WTC11 (cell line): ENCODE results near the gene ME2. TPM values are rescaled to one million over a fixed set of nuclear protein-coding genes. Genes with fewer than 3 reads are reported as not detected.

Source experiments
- ATAC-seq: fragments of 200-7000 bp; cut with Tn5 transposase; 2 replicates; pipeline ENCODE4 v1.10.0; 2021; ENCODE audit warnings: mild to moderate bottlenecking, moderate library complexity
- CTCF ChIA-PET: fragments of 300-600 bp; sonication (Branson Sonifier 250); formaldehyde crosslinking; loops from one replicate; lab custom pipeline; 2021; ENCODE audit warnings: antibody characterized with exemption; lab: Charles Lee
- POLR2A ChIA-PET: fragments of 350-600 bp; sonication (Branson Sonifier 250); formaldehyde crosslinking; loops from one replicate; lab custom pipeline; 2021; ENCODE audit warnings: antibody characterized with exemption; lab: Charles Lee
- DNase-seq: peaks from one replicate; pipeline ENCODE4 v3.0.0; 2021; ENCODE audit warnings: low spot score
- H3K27ac Mint-ChIP-seq: 2 replicates; pipeline ENCODE4 v1.8.0; 2021; ENCODE audit warnings: mixed read lengths
- H3K27me3 Mint-ChIP-seq: 2 replicates; pipeline ENCODE4 v1.8.0; 2021; ENCODE audit warnings: low read depth, mild to moderate bottlenecking, moderate library complexity, mixed read lengths
- H3K36me3 Mint-ChIP-seq: 2 replicates; pipeline ENCODE4 v1.8.0; 2021; ENCODE audit warnings: mixed read lengths
- H3K4me1 Mint-ChIP-seq: 2 replicates; pipeline ENCODE4 v1.8.0; 2022; ENCODE audit warnings: mixed read lengths
- H3K4me3 Mint-ChIP-seq: 2 replicates; pipeline ENCODE4 v1.8.0; 2021; ENCODE audit warnings: mild to moderate bottlenecking, moderate library complexity, mixed read lengths
- H3K9me3 Mint-ChIP-seq: 2 replicates; pipeline ENCODE4 v1.8.0; 2021; ENCODE audit warnings: mixed read lengths
- CREM ChIP-seq: sonication (generic); formaldehyde crosslinking; IDR thresholded peaks from 2 replicates; pipeline ENCODE4 v1.8.1; 2022; ENCODE audit warnings: mild to moderate bottlenecking, missing genetic modification reagents, moderate library complexity
- GABPB1 ChIP-seq: sonication (generic); formaldehyde crosslinking; IDR thresholded peaks from 2 replicates; pipeline ENCODE4 v1.8.1; 2023; ENCODE audit warnings: mild to moderate bottlenecking, missing genetic modification reagents
- JAZF1 ChIP-seq: fragments of 250-450 bp; sonication (Bioruptor Pico); IDR thresholded peaks from 2 replicates; pipeline ENCODE4 v1.9.0; 2021; ENCODE audit warnings: moderate library complexity, mild to moderate bottlenecking, inconsistent platforms
- NFATC4 ChIP-seq: fragments of 250-450 bp; sonication (Bioruptor Pico); IDR thresholded peaks from 2 replicates; pipeline ENCODE4 v1.9.0; 2021; ENCODE audit warnings: mild to moderate bottlenecking
- NFYB ChIP-seq: sonication (generic); formaldehyde crosslinking; conservative IDR thresholded peaks from 2 replicates; pipeline ENCODE4 v1.8.0; 2022; ENCODE audit warnings: low read depth, missing genetic modification reagents
- NR3C1 ChIP-seq: sonication (generic); formaldehyde crosslinking; conservative IDR thresholded peaks from 2 replicates; pipeline ENCODE4 v1.8.1; 2023; ENCODE audit warnings: low read depth, mild to moderate bottlenecking, missing genetic modification reagents
- SMAD3 ChIP-seq: sonication (generic); formaldehyde crosslinking; IDR thresholded peaks from 2 replicates; pipeline ENCODE4 v1.8.0; 2022; ENCODE audit warnings: missing genetic modification reagents, mild to moderate bottlenecking, borderline replicate concordance
- ZNF121 ChIP-seq: sonication (generic); formaldehyde crosslinking; IDR thresholded peaks from 2 replicates; pipeline ENCODE4 v1.8.0; 2023; ENCODE audit warnings: missing genetic modification reagents
- ZNF317 ChIP-seq: sonication (generic); formaldehyde crosslinking; IDR thresholded peaks from 2 replicates; pipeline ENCODE4 v1.8.1; 2023; ENCODE audit warnings: low read depth, mild to moderate bottlenecking, moderate library complexity, missing genetic modification reagents, borderline replicate concordance
- total RNA-seq: library from RNA; stranded (reverse); gene quantifications from 3 replicates; pipeline ENCODE4 v1.2.3, GENCODE V29; 2021
- TF ChIP-seq, protein P1 (sequence below): fragments of 250-450 bp; sonication (Bioruptor Pico); IDR thresholded peaks from 2 replicates; pipeline ENCODE4 v1.8.0; 2021; ENCODE audit warnings: mild to moderate bottlenecking
- TF ChIP-seq, protein P2 (sequence below): sonication (generic); formaldehyde crosslinking; IDR thresholded peaks from 2 replicates; pipeline ENCODE4 v1.8.1; 2023; ENCODE audit warnings: mild to moderate bottlenecking, missing genetic modification reagents, moderate library complexity
- TF ChIP-seq, protein P3 (sequence below): sonication (generic); formaldehyde crosslinking; IDR thresholded peaks from 2 replicates; pipeline ENCODE4 v1.8.0; 2022; ENCODE audit warnings: mild to moderate bottlenecking, missing genetic modification reagents
- TF ChIP-seq, protein P4 (sequence below): fragments of 200-600 bp; IDR thresholded peaks from 2 replicates; pipeline ENCODE4 v1.8.0; 2022; ENCODE audit warnings: antibody characterized with exemption
- TF ChIP-seq, protein P5 (sequence below): sonication (generic); formaldehyde crosslinking; IDR thresholded peaks from 2 replicates; pipeline ENCODE4 v1.8.1; 2023; ENCODE audit warnings: mild to moderate bottlenecking, missing genetic modification reagents
- TF ChIP-seq, protein P6 (sequence below): sonication (generic); formaldehyde crosslinking; IDR thresholded peaks from 2 replicates; pipeline ENCODE4 v1.8.0; 2022; ENCODE audit warnings: mild to moderate bottlenecking, missing genetic modification reagents
- TF ChIP-seq, protein P7 (sequence below): sonication (generic); formaldehyde crosslinking; IDR thresholded peaks from 2 replicates; pipeline ENCODE4 v1.8.1; 2023; ENCODE audit warnings: mild to moderate bottlenecking, missing genetic modification reagents, moderate library complexity
- TF ChIP-seq, protein P8 (sequence below): sonication (generic); formaldehyde crosslinking; IDR thresholded peaks from 2 replicates; pipeline ENCODE4 v1.8.1; 2023; ENCODE audit warnings: mild to moderate bottlenecking, missing genetic modification reagents, borderline replicate concordance
- TF ChIP-seq, protein P9 (sequence below): sonication (generic); formaldehyde crosslinking; IDR thresholded peaks from 2 replicates; pipeline ENCODE4 v1.8.1; 2022; ENCODE audit warnings: low read depth, missing genetic modification reagents, borderline replicate concordance

The ME2 gene
- total RNA-seq, 1 experiment from 2014 or later = 57.0 TPM

DNA sequence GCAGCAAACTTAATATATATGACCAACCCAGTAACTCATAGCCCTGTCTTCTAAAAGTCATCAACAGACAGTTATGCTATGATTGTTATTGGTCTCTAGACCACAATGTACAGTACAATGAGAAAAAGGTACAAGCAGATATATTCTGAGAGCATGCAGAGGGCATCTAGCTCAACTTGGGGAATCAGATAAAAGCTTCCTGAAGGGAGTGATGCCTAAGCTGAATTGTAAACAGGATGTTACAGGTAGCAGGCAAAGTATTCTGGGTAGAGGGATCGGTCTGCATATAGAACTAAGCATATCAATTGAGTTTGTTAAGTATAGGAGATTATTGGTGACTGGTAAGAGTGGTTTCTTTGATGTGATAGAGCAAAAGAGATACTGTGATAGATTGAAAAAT, 30.3 kb downstream of the ME2 start (continued):
- TF ChIP-seq, protein P1, sequence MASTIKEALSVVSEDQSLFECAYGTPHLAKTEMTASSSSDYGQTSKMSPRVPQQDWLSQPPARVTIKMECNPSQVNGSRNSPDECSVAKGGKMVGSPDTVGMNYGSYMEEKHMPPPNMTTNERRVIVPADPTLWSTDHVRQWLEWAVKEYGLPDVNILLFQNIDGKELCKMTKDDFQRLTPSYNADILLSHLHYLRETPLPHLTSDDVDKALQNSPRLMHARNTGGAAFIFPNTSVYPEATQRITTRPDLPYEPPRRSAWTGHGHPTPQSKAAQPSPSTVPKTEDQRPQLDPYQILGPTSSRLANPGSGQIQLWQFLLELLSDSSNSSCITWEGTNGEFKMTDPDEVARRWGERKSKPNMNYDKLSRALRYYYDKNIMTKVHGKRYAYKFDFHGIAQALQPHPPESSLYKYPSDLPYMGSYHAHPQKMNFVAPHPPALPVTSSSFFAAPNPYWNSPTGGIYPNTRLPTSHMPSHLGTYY (CRISPR knock-in tag) = no peak
- TF ChIP-seq NR3C1 (no peak), NFYB (CRISPR knock-in tag) (no peak)

DNA sequence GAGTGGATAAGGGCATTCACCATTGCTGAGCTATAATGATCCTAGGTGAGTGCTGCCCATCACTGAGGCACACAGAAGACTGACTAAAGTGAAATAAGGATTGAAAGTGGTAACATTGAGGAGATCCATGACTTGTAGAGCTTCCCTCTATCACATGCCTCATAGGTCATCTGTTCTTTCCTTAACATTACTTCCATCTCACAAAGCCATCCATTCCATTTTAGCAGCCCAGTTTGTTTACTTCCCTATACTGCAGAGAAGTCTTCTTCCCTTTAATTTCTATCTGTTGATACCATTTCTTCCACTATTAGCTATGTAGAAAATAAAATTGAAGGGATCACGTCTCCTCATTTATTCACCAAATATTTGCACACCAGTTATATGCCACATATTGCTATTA, 32.1 kb downstream of the ME2 start:
- H3K27me3 Mint-ChIP-seq = no peaks in the 10 kb centered on the region
- ChIA-PET CTCF (interaction anchor here (0.5 kb wide), 1 partner anchor 84 kb away, joined by 3 read pairs; no protein-coding TSS in a partner anchor), POLR2A (no interaction called here)
- DNase-seq (no peak), ATAC-seq (no peak)
- H3K4me3 Mint-ChIP-seq = no peak overlapping the region
- no peak overlapping the region for H3K27ac Mint-ChIP-seq
- H3K4me1 Mint-ChIP-seq = no peaks in the 10 kb centered on the region
- peaks cover 12% of the 10 kb centered on the region for H3K9me3 Mint-ChIP-seq
- peaks cover 39% of the 10 kb centered on the region for H3K36me3 Mint-ChIP-seq
- TF ChIP-seq, protein P1 (CRISPR knock-in tag) = no peak
- TF ChIP-seq SMAD3 (CRISPR knock-in tag) = no peak
- TF ChIP-seq, protein P2, sequence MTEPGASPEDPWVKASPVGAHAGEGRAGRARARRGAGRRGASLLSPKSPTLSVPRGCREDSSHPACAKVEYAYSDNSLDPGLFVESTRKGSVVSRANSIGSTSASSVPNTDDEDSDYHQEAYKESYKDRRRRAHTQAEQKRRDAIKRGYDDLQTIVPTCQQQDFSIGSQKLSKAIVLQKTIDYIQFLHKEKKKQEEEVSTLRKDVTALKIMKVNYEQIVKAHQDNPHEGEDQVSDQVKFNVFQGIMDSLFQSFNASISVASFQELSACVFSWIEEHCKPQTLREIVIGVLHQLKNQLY (CRISPR knock-in tag) = no peak
- TF ChIP-seq, protein P3, sequence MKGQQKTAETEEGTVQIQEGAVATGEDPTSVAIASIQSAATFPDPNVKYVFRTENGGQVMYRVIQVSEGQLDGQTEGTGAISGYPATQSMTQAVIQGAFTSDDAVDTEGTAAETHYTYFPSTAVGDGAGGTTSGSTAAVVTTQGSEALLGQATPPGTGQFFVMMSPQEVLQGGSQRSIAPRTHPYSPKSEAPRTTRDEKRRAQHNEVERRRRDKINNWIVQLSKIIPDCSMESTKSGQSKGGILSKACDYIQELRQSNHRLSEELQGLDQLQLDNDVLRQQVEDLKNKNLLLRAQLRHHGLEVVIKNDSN = no peak
- no peak for TF ChIP-seq GABPB1 (CRISPR knock-in tag)
- TF ChIP-seq ZNF317 (CRISPR knock-in tag) = no peak
- TF ChIP-seq ZNF121 (CRISPR knock-in tag) = no peak
- TF ChIP-seq JAZF1 (CRISPR knock-in tag) = no peak
- TF ChIP-seq, protein P4, sequence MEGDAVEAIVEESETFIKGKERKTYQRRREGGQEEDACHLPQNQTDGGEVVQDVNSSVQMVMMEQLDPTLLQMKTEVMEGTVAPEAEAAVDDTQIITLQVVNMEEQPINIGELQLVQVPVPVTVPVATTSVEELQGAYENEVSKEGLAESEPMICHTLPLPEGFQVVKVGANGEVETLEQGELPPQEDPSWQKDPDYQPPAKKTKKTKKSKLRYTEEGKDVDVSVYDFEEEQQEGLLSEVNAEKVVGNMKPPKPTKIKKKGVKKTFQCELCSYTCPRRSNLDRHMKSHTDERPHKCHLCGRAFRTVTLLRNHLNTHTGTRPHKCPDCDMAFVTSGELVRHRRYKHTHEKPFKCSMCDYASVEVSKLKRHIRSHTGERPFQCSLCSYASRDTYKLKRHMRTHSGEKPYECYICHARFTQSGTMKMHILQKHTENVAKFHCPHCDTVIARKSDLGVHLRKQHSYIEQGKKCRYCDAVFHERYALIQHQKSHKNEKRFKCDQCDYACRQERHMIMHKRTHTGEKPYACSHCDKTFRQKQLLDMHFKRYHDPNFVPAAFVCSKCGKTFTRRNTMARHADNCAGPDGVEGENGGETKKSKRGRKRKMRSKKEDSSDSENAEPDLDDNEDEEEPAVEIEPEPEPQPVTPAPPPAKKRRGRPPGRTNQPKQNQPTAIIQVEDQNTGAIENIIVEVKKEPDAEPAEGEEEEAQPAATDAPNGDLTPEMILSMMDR = no peak
- TF ChIP-seq, protein P5, sequence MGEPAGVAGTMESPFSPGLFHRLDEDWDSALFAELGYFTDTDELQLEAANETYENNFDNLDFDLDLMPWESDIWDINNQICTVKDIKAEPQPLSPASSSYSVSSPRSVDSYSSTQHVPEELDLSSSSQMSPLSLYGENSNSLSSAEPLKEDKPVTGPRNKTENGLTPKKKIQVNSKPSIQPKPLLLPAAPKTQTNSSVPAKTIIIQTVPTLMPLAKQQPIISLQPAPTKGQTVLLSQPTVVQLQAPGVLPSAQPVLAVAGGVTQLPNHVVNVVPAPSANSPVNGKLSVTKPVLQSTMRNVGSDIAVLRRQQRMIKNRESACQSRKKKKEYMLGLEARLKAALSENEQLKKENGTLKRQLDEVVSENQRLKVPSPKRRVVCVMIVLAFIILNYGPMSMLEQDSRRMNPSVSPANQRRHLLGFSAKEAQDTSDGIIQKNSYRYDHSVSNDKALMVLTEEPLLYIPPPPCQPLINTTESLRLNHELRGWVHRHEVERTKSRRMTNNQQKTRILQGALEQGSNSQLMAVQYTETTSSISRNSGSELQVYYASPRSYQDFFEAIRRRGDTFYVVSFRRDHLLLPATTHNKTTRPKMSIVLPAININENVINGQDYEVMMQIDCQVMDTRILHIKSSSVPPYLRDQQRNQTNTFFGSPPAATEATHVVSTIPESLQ = no peak
- TF ChIP-seq, protein P6, sequence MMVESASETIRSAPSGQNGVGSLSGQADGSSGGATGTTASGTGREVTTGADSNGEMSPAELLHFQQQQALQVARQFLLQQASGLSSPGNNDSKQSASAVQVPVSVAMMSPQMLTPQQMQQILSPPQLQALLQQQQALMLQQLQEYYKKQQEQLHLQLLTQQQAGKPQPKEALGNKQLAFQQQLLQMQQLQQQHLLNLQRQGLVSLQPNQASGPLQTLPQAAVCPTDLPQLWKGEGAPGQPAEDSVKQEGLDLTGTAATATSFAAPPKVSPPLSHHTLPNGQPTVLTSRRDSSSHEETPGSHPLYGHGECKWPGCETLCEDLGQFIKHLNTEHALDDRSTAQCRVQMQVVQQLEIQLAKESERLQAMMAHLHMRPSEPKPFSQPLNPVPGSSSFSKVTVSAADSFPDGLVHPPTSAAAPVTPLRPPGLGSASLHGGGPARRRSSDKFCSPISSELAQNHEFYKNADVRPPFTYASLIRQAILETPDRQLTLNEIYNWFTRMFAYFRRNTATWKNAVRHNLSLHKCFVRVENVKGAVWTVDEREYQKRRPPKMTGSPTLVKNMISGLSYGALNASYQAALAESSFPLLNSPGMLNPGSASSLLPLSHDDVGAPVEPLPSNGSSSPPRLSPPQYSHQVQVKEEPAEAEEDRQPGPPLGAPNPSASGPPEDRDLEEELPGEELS (CRISPR knock-in tag) = no peak
- TF ChIP-seq, protein P7, sequence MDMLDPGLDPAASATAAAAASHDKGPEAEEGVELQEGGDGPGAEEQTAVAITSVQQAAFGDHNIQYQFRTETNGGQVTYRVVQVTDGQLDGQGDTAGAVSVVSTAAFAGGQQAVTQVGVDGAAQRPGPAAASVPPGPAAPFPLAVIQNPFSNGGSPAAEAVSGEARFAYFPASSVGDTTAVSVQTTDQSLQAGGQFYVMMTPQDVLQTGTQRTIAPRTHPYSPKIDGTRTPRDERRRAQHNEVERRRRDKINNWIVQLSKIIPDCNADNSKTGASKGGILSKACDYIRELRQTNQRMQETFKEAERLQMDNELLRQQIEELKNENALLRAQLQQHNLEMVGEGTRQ (CRISPR knock-in tag) = no peak
- TF ChIP-seq, protein P8, sequence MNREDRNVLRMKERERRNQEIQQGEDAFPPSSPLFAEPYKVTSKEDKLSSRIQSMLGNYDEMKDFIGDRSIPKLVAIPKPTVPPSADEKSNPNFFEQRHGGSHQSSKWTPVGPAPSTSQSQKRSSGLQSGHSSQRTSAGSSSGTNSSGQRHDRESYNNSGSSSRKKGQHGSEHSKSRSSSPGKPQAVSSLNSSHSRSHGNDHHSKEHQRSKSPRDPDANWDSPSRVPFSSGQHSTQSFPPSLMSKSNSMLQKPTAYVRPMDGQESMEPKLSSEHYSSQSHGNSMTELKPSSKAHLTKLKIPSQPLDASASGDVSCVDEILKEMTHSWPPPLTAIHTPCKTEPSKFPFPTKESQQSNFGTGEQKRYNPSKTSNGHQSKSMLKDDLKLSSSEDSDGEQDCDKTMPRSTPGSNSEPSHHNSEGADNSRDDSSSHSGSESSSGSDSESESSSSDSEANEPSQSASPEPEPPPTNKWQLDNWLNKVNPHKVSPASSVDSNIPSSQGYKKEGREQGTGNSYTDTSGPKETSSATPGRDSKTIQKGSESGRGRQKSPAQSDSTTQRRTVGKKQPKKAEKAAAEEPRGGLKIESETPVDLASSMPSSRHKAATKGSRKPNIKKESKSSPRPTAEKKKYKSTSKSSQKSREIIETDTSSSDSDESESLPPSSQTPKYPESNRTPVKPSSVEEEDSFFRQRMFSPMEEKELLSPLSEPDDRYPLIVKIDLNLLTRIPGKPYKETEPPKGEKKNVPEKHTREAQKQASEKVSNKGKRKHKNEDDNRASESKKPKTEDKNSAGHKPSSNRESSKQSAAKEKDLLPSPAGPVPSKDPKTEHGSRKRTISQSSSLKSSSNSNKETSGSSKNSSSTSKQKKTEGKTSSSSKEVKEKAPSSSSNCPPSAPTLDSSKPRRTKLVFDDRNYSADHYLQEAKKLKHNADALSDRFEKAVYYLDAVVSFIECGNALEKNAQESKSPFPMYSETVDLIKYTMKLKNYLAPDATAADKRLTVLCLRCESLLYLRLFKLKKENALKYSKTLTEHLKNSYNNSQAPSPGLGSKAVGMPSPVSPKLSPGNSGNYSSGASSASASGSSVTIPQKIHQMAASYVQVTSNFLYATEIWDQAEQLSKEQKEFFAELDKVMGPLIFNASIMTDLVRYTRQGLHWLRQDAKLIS (CRISPR knock-in tag) = no peak
- TF ChIP-seq NFATC4 (CRISPR knock-in tag) = no peak
- TF ChIP-seq, protein P9, sequence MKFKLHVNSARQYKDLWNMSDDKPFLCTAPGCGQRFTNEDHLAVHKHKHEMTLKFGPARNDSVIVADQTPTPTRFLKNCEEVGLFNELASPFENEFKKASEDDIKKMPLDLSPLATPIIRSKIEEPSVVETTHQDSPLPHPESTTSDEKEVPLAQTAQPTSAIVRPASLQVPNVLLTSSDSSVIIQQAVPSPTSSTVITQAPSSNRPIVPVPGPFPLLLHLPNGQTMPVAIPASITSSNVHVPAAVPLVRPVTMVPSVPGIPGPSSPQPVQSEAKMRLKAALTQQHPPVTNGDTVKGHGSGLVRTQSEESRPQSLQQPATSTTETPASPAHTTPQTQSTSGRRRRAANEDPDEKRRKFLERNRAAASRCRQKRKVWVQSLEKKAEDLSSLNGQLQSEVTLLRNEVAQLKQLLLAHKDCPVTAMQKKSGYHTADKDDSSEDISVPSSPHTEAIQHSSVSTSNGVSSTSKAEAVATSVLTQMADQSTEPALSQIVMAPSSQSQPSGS (CRISPR knock-in tag) = no peak
- TF ChIP-seq CREM (CRISPR knock-in tag) = no peak
